Left renal cortex interstitium (tissue), 4 donors: ENCODE data around the gene PUM1. TPM values are rescaled to one million over a fixed set of nuclear protein-coding genes. Genes with fewer than 3 reads are reported as not detected.
A peak's percentile ranks its signal among the peaks of the same experiment; 100 is the strongest.
"Not testable (repeated sequence)": the region's sequence is repeated elsewhere in the genome, so short reads cannot be mapped to it uniquely, and the experiment has no call there.

Experiments
- DNase-seq, 4 donors: peaks; one replicate each; pipeline ENCODE4 v3.0.0-alpha.2; 2013; ENCODE audit warnings: low read depth in 4 of 4, low spot score in 2 of 4, missing footprints in 1 of 4
- polyA plus RNA-seq, 4 donors: library from polyadenylated mRNA; unstranded; fragments of 120-200 nt; gene quantifications; one replicate each; pipeline ENCODE4 v1.2.1, GENCODE V29; 2013; ENCODE audit not compliant: insufficient read length in 4 of 4

The PUM1 gene, protein sequence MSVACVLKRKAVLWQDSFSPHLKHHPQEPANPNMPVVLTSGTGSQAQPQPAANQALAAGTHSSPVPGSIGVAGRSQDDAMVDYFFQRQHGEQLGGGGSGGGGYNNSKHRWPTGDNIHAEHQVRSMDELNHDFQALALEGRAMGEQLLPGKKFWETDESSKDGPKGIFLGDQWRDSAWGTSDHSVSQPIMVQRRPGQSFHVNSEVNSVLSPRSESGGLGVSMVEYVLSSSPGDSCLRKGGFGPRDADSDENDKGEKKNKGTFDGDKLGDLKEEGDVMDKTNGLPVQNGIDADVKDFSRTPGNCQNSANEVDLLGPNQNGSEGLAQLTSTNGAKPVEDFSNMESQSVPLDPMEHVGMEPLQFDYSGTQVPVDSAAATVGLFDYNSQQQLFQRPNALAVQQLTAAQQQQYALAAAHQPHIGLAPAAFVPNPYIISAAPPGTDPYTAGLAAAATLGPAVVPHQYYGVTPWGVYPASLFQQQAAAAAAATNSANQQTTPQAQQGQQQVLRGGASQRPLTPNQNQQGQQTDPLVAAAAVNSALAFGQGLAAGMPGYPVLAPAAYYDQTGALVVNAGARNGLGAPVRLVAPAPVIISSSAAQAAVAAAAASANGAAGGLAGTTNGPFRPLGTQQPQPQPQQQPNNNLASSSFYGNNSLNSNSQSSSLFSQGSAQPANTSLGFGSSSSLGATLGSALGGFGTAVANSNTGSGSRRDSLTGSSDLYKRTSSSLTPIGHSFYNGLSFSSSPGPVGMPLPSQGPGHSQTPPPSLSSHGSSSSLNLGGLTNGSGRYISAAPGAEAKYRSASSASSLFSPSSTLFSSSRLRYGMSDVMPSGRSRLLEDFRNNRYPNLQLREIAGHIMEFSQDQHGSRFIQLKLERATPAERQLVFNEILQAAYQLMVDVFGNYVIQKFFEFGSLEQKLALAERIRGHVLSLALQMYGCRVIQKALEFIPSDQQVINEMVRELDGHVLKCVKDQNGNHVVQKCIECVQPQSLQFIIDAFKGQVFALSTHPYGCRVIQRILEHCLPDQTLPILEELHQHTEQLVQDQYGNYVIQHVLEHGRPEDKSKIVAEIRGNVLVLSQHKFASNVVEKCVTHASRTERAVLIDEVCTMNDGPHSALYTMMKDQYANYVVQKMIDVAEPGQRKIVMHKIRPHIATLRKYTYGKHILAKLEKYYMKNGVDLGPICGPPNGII
- 100 to 1,000 TPM in 3 of 4 donors, 10 to 100 TPM in 1; 92.1 to 126 (median 115) TPM for polyA plus RNA-seq

DNA sequence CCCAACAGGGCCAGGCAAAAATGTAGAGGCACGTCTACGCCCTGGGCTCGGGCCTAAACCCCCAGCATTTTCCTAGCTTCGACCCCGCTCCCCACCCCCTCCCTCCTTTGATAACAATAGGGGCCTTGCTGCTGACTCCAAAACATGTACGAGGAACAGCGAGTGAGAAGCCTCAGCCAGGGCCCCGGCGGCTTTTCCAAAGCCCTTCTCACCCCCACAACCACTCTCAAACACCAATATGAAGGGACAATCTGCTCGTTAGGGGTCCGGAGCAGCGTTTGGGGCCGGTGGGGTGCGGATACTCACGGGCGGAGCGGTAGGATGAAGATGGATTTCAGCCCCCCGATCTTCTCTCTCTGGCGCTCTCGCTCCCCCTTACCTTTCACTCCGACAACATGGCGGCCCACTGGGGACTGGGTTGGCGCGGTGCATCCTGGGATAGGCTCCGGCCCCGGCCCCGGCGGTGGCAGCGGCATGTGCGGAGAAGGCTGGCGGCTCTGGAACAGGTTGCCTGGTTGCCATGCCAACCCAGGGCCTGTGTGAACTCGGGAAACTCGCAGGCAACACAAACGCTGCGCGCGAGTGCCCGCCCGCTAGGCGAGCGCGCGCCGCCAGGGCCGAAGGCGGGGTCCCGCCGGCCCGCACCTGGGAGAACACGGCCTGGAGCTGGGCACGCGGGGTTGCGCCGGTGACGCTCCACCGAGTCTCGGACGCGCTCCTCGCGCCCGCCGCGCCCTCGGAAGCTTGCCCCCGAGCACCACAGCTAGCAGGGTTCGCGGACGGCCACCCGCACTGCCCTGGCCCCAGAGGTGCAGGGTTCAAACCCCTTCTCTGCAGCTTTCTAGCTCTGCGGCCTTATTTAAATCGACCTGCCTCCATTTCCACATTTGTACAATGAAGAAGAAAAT, at the start of gene PUM1:
Gene PUM1, minus strand, starts transcription at position 408 of the 908 bp plus-strand sequence. CDS start 6,151 bp downstream, outside the sequence.
- DNase-seq = peak; percentile 92 to 95 (median 94)

DNA sequence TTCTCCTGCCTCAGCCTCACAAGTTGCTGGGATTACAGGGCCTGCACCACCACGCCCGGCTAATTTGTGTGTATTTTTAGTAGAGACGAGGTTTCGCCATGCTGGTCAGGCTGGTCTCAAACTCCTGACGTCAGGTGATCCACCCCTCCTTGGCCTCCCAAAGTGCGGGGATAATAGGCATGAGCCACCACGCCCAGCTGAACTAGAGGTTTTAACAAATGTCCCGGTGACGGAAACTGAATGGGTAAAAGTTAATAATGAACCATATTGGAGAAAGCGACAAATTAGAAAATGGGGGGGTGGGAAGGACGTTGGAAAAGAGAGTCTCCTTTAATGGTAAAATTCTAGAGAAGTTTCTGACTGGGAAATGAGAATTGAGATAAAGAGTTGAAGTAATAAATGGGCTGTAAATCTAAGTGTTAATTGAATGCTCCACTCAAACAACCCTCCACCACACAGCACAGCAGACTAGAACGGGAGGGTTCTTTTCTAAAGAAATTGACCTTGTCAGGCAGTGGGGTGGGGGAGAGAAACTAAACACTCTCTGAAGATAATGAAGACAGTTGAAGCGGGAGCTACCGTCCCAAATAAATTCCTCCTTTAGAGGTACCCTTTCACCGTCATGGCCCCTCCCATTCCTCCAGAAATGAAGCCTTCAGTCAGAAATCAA, 46.9 kb upstream of the PUM1 start:
- DNase-seq = no peak

DNA sequence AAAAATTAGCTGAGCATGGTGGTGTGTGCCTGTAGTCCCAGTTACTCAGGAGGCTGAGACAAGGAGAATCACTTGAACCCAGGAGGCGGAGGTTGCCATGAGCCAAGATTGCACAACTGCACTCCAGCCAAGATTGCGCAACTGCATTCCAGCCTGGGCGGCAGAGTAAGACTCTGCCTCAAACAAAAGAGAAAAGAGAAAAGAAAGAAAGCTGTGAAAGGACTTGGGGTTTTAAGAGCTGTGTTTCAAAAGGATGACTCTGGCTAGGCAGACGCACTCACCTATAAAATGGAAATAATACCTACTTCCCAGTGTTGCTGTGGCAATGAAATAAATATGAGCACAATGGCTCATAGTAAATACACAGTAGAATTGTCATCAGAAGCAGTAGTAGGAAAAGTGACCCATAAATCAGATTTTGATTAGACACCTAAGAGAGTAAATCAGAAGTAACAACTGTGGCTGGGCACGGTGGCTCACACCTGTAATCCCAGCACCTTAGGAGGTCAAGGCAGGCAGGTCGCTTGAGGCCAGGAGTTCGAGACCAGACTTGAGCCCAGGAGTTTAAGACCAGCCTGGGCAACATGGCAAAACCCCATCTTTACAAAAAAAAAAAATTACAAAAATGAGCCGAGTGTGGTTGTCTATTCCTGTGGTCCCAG, 45.9 kb upstream of the PUM1 start:
- DNase-seq = no peak

DNA sequence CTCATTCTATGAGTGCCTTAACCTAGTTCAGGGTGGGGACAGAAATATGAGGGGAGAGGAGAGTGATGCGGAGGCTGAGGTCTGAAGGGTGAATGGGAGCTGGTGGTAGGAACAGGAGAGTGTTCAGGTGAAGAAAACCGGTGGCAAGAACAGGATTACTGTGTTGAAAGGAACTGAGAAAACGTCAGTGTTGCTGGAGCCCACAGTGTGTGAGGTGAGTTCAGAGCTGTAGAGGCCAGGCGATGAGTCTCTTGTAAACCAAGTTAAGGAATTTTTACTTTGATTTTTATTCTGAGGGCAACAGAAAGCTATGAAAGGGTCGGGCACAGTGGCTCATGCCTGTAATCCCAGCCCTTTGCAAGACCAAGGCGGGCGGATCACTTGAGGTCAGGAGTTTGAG, 45.3 kb upstream of the PUM1 start:
- DNase-seq = no peak

DNA sequence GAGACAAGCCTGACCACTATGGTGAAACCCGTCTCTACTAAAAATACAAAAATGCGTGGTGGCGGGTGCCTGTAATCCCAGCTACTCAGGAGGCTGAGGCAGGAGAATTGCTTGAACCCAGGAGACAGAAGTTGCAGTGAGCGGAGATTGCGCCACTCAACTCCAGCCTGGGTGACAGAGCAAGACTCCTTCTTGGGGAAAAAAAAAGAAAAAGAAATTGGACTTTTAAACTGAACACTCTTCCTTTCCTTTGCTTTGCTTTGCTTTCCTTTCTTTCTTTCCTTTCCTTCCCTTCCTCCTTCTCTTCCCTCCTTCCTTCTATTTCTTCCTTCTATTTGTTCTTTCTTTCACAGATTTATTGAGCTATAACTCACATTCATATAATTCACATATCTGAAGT, 43.3 kb upstream of the PUM1 start:
- no peak for DNase-seq

DNA sequence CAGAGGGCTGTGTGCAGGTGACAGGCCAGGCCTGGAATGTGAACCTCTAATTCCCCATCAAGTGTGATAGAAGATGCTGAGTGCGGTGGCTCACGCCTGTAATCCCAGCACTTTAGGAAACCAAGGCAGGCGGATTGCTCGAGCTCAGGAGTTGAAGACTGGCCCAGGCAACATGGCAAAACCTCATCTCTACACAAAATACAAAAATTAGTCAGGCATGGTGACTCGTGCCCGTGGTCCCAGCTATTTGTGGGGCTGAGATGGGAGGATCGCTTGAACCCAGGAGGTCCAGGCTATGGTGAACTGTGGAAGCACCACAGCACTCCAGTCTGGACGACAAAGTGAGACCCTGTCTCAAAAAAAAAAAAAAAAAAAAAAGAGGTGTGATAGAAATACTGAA, 40.1 kb upstream of the PUM1 start:
- DNase-seq = no peak

DNA sequence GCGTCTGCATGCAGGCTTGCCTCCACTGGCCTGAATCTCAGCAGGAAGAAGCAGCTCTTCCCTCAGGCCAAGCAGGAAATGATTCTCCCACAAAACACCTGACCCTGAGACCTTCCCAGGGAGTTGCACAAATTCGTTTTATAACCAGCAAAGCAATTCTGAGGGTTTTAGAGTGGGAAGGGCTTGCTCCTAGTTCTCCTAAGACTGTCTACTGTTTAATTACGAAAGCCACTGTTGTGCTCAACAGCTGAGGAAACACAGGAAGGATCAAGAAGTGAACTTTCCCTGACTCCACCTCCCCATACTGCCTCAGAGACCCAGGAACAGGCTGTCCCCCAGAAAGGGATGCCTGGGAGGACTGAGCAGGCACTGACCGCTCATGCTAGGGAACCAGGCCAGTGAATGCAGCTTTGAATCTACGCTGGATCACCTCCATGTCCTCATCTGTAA, 37.0 kb upstream of the PUM1 start:
- DNase-seq = no peak

DNA sequence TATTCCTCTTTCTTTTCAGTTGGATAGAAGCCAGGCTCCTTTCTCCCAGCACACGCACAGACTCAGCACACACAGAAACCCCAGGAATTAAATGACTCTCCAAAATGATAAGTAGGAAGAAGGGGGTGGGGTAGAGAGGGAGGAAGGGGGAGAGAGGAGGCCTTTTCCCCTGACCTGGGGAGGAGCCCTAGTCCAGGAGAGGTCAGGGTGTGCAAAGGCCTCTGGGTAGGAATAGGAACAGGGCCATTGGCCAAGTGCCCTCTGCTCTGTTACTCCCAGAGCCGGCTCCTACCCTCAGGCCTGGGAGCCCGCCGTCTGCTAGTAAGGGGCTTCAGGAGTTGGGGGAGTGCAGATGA, 35.6 kb upstream of the PUM1 start:
- DNase-seq = no peak

DNA sequence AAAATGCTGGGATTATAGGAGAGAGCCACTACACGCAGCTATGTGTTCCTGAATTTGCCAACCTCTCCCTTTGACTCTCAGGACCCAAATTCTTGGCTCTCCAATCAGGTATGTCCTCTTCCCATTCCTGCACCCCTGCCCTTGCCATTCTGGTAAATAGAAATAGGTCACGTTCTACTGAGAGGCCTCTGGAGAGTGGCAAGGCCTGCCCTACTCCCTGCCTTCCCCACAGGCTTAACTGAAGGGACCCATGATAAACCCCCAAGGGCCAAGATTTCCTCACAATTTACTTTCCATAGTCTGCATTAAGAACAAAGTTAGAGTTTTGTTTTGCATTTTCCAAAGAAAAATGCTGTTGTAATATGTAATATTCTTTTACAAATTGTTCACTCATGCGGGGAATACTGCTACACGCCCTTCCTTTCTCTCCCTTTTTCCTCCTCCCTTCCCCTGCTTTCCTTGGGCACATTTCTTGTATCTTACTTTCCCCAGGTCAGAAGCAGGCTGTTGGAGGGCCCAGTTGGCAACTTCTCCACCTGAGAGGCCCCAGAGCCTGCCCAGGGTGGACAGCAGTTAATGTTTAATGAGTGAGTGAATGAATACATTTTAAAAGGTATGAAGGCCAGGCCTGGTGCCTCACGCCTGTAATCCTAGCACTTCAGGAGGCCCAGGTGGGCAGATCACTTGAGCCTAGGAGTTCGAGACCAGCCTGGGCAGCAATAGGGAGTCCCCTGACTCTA, 33.9 kb upstream of the PUM1 start:
- DNase-seq = no peak

DNA sequence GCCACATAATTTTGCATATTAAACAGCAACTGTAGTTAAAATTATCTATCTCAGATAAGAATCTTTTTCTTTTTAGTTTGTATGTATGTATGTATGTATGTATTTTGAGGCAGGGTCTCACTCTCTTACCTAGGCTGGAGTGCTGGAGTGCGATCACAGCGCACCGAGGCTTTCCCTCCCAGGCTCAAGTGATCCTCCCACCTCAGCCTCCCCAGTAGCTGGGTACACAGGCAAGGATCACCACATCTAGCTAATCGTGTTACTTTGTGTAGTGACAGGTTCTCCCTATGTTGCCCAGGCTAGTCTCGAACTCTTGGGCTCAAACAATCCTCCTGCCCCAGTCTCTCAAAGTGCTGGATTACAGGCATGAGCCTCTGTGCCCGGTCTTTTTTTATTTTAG, 30.5 kb upstream of the PUM1 start:
- no peak for DNase-seq

DNA sequence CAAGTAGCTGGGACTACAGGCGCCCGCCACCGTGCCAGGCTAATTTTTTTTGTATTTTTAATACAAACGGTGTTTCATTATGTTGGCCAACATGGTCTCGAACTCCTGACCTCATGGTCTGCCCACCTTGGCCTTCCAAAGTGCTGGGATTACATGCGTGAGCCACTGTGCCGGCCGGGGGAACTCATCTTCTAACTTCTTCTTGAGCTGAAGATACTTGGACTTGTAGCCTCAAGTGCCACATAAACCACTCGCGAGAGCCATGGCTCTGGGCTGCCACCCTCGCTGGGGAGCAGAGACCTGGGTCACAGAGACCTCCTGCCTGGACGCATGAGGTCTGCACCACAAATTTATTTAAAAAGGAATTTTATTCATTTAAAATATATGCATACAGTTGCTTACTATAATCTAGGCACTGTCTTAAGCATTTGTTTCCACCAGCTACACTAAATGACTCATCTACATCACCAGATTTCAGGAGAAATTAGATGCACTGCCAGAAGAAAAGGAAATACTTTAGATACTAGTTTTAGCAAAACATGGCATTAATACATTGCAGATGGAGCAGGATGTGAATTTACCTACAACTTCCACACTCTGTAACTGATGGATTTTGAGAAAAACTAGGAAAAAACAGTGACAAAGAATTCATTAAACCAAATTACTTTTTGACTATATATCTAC, 29.9 kb upstream of the PUM1 start:
- DNase-seq = no peak

DNA sequence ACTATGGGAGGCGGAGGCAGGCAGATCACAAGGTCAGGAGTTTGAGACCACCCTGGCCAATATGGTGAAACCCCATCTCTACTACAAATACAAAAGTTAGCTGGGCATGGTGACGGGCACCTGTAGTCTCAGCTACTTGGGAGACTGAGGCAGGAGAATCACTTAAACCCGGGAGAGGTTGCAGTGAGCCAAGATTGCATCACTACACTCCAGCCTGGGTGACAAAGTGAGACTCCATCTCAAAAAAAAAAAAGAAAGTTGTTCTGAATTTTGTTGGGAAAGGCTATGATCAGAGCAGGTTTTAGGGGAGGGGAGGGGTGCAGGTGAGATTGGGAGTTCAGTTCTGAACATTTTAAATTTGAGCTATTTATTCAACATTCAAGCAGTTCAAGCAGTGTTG, 22.6 kb upstream of the PUM1 start:
- DNase-seq = not testable (repeated sequence)

DNA sequence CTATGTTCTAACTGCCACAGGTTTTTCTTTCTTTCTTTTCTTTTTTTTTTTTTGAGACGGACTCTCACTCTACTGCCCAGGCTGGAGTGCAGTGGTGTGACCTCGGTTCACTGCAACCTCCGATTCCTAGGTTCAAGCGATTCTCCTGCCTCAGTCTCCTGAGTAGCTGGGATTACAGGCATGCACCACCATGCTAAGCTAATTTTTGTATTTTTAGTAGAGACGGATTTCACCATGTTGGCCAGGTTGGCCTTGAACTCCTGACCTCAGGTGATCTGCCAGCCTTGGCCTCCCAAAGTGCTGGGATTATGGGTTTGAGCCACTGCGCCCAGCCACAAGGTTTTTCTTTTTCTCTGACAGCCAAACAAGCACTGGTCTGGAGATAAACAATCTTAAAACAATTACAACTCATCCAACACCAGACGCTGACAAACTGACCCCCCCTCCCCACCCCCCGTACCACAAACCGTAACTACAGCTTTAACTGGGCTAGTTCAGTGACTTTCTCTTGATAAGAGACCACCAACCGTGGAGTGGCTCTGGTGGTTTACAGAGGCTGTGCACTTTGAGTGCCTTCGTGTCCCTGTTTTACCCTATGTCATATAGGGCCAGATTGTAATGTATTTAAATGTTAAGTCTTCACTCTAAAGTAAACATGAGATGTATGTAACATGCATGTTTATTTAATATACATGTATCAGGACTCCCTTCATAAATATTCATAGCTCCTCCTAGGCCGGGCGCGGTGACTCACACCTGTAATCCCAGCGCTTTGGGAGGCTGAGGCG, 19.5 kb upstream of the PUM1 start:
- no peak for DNase-seq

DNA sequence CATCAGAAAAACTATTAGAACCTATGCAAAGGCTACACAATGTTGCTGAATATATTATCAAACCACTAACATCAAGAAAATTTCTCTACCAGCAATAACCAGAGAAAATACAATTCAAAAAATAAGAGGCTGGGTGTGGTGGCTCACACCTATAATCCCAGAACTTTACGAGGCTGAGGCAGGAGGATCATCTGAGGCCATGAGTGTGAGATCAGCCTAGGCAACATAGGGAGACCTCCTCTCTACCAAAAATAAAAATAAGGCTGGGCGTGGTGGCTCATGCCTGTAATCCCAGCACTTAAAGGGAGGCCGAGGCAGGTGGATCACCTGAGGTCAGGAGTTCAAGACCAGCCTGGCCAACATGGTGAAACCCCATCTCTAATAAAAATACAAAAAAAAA, 16.9 kb upstream of the PUM1 start:
- no peak for DNase-seq

DNA sequence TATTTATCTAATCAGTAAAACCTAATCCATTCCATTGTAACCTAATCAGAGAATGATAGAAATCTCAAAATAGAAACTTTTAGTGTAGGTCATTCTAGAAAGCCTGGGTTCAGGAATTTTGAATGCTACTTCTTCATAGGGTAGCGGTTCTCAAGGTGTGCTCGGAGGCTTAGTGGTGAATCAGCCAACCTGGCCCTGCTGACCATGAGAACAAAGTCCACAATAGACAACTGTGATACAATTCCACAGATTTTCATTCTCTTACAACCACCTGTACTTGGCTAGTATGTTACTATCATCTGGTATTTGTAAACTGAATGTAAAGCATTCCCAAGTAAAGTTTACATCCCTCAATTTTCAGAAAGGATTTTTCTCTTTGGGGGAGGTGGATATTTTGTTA, 7.5 kb upstream of the PUM1 start:
- DNase-seq = no peak

DNA sequence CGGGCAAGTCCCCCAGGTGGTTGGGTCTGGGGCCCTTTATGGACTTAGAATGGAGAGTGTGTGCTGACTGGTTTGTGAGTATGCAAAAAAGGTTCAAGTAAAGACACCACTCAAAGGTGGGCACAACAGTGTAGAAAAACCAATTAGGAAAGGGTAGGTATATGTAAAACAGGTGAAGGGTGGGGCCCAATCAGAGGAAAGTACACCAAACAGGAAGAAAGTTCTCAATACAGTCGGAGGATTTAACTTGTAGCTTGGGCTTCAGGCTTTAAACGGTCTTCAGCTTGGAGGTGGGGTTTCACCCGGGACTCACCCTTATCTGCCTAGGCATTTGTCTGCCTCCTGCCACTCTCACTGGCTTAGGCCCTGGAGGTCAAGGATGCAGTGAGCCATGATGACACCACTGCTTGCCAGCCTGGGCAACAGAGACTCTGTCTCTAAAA, 6.8 kb upstream of the PUM1 start:
- no peak for DNase-seq

DNA sequence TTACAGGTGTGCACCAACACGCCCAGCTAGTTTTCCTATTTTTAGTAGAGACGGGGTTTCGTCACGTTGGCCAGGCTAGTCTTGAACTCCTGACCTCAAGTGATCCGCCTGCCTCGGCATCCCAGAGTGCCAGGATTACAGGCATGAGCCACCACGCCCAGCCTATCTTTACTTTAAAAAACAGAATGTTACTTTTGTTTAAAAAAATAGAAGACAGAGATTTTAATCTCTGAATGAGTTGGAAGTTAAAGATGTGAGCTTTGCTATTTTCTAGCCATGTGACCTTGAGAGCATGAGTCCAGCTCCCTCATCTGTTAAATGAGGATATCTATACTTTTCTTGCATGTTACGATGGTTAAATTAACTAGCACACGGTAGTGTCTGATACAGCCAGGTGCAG, 3.9 kb upstream of the PUM1 start:
- no peak for DNase-seq
